T-helper 22 cell (primary cell): ENCODE measurements around the gene ZNF74.
"Not testable (repeated sequence)": the region's sequence is repeated elsewhere in the genome, so short reads cannot be mapped to it uniquely, and the experiment has no call there.

Source experiments
- DNase-seq: peaks from one replicate; pipeline ENCODE4 v3.0.0-alpha.2; 2020; ENCODE audit warnings: low read depth

ZNF74 gene

DNA sequence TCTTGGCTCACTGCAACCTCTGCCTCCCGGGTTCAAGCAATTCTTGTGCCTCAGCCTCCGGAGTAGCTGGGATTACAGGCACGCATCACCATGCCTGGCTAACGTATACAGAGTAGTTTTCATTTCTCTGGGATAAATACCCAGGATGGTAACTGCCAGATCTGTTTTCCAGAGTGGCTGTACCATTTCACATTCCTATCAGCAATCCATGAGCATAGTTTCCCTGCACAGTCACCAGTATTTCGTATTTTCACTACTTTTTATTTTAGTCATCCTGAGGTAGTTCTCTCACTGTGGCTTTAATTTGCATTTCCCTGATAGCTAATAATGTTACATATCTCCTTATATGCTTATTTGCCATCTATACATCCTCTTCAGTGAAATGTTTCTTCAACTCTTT, 54.7 kb downstream of the ZNF74 start:
- DNase-seq = no peak

DNA sequence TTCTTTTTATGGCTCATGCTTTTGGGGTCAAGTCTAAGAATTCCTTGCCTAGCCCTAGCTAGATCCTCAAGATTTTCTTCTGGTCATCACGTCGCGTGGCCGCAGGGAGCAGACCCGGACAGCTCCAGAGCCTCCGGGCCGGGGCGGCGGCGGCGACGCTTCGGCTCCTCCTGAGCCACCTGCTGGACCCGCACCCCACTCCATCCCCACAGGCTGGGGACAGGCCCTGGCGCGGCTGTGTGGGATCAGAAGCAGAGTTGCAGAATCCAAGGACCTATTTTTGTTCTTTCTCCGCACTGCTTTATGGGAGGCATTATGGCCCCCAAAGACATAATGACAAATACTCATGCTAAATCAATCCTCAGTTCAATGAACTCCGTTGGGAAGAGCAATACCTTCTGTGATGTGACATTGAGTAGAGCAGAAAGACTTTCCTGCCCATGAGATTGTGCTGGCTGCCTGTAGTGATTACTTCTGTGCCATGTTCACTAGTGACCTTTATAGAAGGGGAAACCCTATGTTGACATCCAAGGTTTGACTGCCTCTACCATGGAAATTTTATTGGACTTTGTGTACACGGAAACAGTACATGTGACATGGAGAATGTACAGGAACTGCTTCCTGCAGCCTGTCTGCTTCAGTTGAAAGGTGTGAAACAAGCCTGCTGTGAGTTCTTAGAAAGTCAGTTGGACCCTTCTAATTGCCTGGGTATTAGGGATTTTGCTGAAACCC, 56.0 kb downstream of the ZNF74 start:
- no peak for DNase-seq

DNA sequence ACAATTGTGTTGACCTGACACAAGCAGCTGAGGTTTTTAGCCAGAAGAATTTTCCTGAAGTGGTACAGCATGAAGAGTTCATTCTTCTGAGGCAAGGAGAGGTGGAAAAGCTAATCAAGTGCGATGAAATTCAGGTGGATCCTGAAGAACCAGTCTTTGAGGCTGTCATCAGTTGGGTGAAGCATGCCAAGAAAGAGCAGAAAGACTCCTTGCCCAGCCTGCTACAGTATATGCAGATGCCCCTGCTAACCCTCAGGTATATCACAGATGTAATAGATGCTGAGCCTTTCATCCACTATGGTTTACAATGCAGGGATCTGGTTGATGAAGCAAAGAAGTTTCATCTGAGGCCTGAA, 56.6 kb downstream of the ZNF74 start:
- no peak for DNase-seq

DNA sequence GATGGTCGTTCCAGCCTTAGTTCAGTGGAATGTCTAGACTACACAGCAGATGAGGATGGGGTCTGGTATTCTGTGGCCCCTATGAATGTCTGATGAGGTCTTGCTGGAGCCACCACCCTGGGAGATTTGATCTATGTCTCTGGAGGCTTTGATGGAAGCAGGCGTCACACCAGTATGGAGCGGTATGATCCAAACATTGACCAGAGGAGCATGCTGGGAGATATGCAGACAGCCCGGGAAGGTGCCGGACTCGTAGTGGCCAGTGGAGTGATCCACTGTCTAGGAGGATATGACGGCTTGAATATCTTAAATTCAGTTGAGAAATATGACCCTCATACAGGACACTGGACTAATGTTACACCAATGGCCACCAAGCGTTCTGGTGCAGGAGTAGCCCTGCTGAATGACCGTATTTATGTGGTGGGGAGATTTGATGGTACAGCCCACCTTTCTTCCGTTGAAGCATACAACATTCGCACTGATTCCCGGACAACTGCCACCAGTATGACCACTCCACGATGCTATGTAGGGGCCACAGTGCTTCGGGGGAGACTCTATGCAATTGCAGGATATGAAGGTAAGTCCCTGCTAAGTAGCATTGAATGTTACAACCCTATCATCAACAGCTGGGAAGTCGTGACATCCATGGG, 57.3 kb downstream of the ZNF74 start:
- not testable (repeated sequence) for DNase-seq

DNA sequence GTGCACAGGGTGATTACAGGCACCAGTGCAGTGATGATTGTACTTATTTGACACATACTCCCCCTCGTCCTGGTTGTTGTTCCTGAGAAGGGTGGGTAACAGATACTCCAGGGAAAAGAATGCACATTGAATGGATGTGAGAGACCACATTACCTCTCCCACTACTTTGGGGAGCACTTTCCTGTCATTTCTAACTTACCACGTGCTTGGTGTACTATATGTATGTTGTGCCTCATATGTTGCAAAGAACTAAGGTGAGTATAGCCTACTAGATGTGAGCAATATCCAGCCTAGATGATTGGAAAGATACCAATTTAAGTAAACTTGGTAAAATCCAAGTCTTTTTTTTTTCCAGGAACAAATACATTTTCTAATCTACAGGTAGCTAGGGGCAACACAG, 58.0 kb downstream of the ZNF74 start:
- no peak for DNase-seq

DNA sequence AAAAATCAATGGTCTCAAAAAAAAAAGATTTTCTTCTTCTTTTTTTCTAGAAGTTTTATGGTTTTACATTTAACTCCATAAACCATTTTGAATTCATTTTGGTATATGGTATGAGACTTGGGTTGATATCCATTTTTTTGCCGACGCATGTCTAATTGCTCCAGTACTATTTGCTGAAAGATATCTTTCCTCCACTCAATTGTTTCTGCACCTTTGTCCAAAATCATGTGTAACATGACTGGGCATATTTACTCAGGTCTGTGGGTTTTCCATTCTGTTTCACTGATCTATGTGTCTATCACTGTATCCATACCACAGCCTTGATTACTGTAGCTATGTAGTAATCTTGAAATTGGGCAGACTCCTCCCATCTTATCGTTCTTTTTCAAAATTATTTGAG, 59.3 kb downstream of the ZNF74 start:
- no peak for DNase-seq

DNA sequence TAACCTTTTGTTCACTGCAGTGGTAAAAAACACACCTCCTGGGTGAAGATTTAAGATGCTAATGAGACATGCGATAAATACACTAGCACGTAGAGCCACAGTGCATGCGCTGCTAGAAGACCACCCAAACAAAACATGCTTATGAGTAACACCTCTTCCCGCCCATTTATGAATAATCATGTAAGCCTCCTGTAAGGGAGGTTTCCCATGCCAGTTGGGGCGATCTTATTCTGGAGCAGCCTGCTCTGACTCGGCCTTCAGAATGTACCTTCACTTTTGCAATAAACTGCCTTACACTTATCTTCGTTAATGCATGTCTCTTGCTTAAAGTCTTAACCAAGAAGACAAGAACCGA, 61.7 kb downstream of the ZNF74 start:
- DNase-seq = no peak

DNA sequence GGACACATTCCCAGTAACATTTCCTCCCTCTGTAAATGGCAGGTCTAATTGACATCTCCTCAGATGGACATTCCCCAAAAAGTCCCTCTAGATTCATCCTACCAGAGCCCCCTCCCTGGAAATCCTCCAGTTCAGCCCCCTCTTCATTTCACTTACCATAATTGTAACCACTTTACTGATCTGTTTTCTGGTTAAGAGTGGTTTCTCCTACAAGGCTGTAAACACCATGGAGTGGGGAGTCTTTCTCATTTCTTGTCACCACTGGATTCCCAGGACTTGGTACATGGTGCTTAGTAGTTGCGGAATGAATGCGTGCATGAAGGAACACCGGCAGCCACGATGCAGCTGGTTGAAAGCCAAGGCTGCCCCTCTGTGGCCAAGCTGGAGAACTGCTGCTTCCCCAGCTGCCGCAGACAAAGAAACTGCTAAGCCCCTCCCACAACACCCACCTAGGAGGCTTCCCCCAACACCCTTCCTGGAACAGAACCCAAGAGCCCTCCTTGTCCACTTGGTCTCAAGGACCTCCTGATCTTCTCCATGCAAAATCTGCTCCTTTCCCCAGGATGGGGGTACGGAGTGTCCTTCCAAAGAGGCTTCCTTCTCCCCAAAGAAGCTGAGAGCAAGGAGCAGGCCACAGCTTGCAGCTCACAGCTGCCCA, 62.2 kb downstream of the ZNF74 start:
- peak; percentile 49 for DNase-seq

DNA sequence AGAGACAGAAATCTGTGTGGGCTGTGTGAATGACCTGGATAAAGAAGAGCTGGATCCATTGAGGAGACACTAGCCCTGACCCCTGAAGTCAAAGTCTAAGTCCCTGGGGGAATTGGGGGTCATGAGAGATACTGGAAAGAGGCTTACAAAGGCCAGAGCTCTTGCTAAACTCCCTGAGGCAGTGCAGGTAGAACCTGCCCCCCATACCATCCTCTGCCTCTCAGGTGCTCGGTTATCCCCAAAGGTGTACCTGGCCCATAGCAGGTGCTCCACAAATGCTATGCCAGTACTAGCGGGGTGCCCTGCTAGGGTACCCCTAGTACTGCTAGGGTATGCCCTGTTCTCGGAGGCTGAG, 62.7 kb downstream of the ZNF74 start:
- DNase-seq = no peak

DNA sequence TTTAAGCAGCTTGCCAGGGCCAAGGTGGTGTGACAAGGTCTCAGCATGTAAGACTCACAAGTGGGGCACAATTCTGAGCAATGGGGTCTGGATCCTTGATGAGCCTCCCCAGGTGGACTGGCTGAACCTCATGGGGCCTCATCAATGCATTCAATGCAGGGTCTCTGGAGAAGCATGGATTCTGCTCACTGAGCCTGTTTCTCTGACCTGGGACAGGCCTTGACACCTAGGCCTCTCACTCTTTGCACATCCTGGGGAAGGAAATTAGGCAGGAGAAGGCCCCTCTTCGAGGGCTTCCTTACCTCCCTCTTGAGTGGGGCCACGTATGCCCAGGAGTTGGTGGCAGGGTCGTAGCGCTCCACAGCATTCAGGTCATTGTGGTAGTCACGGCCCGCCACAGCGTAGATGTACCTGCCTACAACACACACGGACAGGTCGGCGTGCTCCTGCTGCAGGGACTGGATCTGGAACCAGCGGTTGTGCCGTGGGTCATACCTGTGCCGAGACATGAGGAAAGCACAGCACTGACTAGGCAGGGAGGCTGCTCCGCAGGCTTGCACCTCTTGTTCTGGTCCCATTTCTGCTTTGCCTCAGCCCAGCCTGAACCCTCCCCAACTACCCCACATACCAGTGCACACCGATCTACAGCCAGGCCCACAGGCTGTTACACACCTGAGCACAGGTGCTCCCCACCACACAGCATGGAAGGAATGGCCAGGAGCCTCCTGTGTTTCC, 63.7 kb downstream of the ZNF74 start:
- DNase-seq = no peak
